Islet of Langerhans (tissue), 1 donor: Measurements from ENCODE around the gene RNF40.

Experiments used
- FAIRE-seq: peaks from one replicate; lab custom pipeline; 2011; peaks lifted over from hg19 to GRCh38; lab: Jason Lieb, UNC

The RNF40 gene

GRCh38 chr16:30762991-30763725, 1.0 kb downstream of the RNF40 start:
- no peak for FAIRE-seq

GRCh38 chr16:30764086-30764485, 2.0 kb downstream of the RNF40 start:
- FAIRE-seq, result no peak

GRCh38 chr16:30764816-30765465, 2.8 kb downstream of the RNF40 start:
- FAIRE-seq, result no peak

- FAIRE-seq, result no peak
These were observed 4.2 kb downstream of the RNF40 start for GRCh38 chr16:30766206-30766932.

GRCh38 chr16:30766933-30767284, 4.8 kb downstream of the RNF40 start:
- no peak for FAIRE-seq

GRCh38 chr16:30767767-30768465, 5.8 kb downstream of the RNF40 start:
- no peak for FAIRE-seq

GRCh38 chr16:30768583-30769181, 6.6 kb downstream of the RNF40 start:
- no peak for FAIRE-seq

GRCh38 chr16:30769379-30770089, 7.4 kb downstream of the RNF40 start:
- no peak for FAIRE-seq

- FAIRE-seq, result no peak
These were observed 9.6 kb downstream of the RNF40 start for GRCh38 chr16:30771726-30772125.

- FAIRE-seq, result no peak
These were observed 11.7 kb downstream of the RNF40 start for GRCh38 chr16:30773826-30774225.

GRCh38 chr16:30774367-30775130, 12.4 kb downstream of the RNF40 start:
- no peak for FAIRE-seq

GRCh38 chr16:30775131-30775391, 12.9 kb downstream of the RNF40 start:
- FAIRE-seq, result no peak

GRCh38 chr16:30775392-30776188, 13.5 kb downstream of the RNF40 start:
- no peak for FAIRE-seq

GRCh38 chr16:30777591-30778297, 15.6 kb downstream of the RNF40 start:
- no peak for FAIRE-seq

- FAIRE-seq, result no peak
These were observed 16.6 kb downstream of the RNF40 start for GRCh38 chr16:30778549-30779244.

- no peak for FAIRE-seq
These were observed 17.5 kb downstream of the RNF40 start for GRCh38 chr16:30779596-30779995.

- FAIRE-seq, result no peak
These were observed 17.9 kb downstream of the RNF40 start for GRCh38 chr16:30780021-30780420.

GRCh38 chr16:30780549-30780948, 18.4 kb downstream of the RNF40 start:
- no peak for FAIRE-seq
